DND-41 (cell line): ENCODE results near the gene ATXN7L2.

Source experiments
- EZH2 ChIP-seq: IDR thresholded peaks from 3 replicates; pipeline ENCODE4 v1.6.1; 2012; ENCODE audit warnings: borderline replicate concordance, low read depth, mild to moderate bottlenecking, moderate library complexity, low read length, inconsistent platforms; ENCODE audit not compliant: severe bottlenecking
- TF ChIP-seq, protein P1 (sequence below): IDR thresholded peaks from 2 replicates; pipeline ENCODE4 v1.5.1; 2012; ENCODE audit warnings: borderline replicate concordance, low read length, moderate library complexity, mild to moderate bottlenecking; ENCODE audit not compliant: poor library complexity, severe bottlenecking; ENCODE audit errors: extremely low read depth

DNA sequence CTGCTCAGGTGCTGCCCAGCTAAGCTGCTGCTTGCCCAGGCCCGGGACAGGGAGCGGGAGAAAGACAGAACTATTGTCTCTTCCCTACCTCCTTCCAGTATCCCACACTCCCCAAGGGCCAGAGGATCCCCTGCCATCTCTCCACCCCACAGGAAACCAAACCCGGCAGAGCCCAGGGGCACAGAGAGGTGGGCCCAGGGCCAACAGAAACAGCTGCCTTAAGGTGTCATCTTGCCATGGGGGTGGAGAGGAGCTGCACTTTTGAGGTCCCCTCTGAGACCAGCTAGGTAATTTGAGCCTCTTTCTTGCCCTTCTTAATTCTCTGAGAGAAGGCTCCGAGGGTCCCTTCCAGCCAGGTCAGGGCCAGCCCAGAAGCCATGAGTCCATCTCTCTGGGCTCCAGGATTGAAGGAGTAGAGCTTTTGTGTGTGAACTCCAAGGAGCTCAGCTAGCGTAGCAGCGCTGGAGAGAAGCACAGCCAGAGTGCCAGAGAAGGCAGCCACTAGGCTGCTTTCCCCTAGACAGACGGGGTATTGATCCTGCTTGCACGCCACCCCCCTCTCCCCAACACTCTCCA lies 46.3 kb downstream of the ATXN7L2 start:
- TF ChIP-seq, protein P1, sequence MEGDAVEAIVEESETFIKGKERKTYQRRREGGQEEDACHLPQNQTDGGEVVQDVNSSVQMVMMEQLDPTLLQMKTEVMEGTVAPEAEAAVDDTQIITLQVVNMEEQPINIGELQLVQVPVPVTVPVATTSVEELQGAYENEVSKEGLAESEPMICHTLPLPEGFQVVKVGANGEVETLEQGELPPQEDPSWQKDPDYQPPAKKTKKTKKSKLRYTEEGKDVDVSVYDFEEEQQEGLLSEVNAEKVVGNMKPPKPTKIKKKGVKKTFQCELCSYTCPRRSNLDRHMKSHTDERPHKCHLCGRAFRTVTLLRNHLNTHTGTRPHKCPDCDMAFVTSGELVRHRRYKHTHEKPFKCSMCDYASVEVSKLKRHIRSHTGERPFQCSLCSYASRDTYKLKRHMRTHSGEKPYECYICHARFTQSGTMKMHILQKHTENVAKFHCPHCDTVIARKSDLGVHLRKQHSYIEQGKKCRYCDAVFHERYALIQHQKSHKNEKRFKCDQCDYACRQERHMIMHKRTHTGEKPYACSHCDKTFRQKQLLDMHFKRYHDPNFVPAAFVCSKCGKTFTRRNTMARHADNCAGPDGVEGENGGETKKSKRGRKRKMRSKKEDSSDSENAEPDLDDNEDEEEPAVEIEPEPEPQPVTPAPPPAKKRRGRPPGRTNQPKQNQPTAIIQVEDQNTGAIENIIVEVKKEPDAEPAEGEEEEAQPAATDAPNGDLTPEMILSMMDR, result no peak
- TF ChIP-seq EZH2, result no peak
